K562 (cell line): ENCODE data around the gene LY6G6F. TPM values are rescaled to one million over a fixed set of nuclear protein-coding genes. Genes with fewer than 3 reads are reported as not detected.
A peak's percentile ranks its signal among the peaks of the same experiment; 100 is the strongest.

Source experiments
- ARID3A ChIP-seq: IDR thresholded peaks from 2 replicates; pipeline ENCODE4 v1.6.1; 2012; ENCODE audit warnings: low read depth, low read length, improper control_type of control experiment, borderline replicate concordance
- ARNT ChIP-seq, 2 experiments: fragments of 450-650 bp; IDR thresholded peaks; 2 replicates each; pipeline ENCODE4 v1.6.1; 2016; ENCODE audit warnings: mild to moderate bottlenecking in 1 of 2
- CBX8 ChIP-seq: fragments of 200-600 bp; sonication (generic); IDR thresholded peaks from 2 replicates; pipeline ENCODE4 v1.6.1; 2012; ENCODE audit warnings: borderline replicate concordance, mixed run types, low read depth, mild to moderate bottlenecking, moderate library complexity, mixed read lengths, low read length, control low read depth, inconsistent platforms; ENCODE audit not compliant: poor library complexity, severe bottlenecking; ENCODE audit errors: extremely low read depth
- DPF2 ChIP-seq: fragments of 450-650 bp; IDR thresholded peaks from 2 replicates; pipeline ENCODE4 v1.6.1; 2016
- E2F6 ChIP-seq, 2 experiments: IDR thresholded peaks; 2 replicates each; pipeline ENCODE4 v1.6.1; 2011; ENCODE audit warnings: borderline replicate concordance in 1 of 2, control low read depth in 1 of 2, low read depth in 1 of 2, low read length in 1 of 2, mild to moderate bottlenecking in 1 of 2, mixed read lengths in 1 of 2, moderate library complexity in 1 of 2; ENCODE audit not compliant: insufficient read depth in 1 of 2, insufficient read length in 1 of 2, poor library complexity in 1 of 2, severe bottlenecking in 1 of 2; ENCODE audit errors: extremely low read depth in 1 of 2
- MTA2 ChIP-seq: fragments of 450-650 bp; IDR thresholded peaks from 2 replicates; pipeline ENCODE4 v1.6.1; 2016; ENCODE audit warnings: low read depth
- POLR2AphosphoS5 ChIP-seq: IDR thresholded peaks from 2 replicates; pipeline ENCODE4 v1.6.1; 2011; ENCODE audit warnings: mild to moderate bottlenecking, low read depth, low read length, moderate library complexity; ENCODE audit not compliant: control insufficient read depth, insufficient read depth
- PREB ChIP-seq: sonication (generic); formaldehyde crosslinking; IDR thresholded peaks from 2 replicates; pipeline ENCODE4 v1.8.1; 2023; ENCODE audit warnings: mild to moderate bottlenecking, missing genetic modification reagents
- PTRF ChIP-seq: fragments of 450-650 bp; IDR thresholded peaks from 2 replicates; pipeline ENCODE4 v1.6.1; 2016; ENCODE audit warnings: mild to moderate bottlenecking, missing genetic modification characterization, missing compliant biosample characterization
- RBM15 ChIP-seq: fragments of 200-400 bp; formaldehyde crosslinking; IDR thresholded peaks from 2 replicates; pipeline ENCODE4 v1.6.1; 2018; ENCODE audit warnings: mild to moderate bottlenecking, low read length, moderate library complexity; ENCODE audit not compliant: insufficient read depth
- RFX5 ChIP-seq: IDR thresholded peaks from 2 replicates; pipeline ENCODE4 v1.6.1; 2011; ENCODE audit warnings: low read depth, mild to moderate bottlenecking, improper control_type of control experiment, low read length
- RHOXF2B ChIP-seq: fragments of 250-450 bp; sonication (Bioruptor Pico); conservative IDR thresholded peaks from 2 replicates; pipeline ENCODE4 v1.5.1; 2021
- SMARCA4 ChIP-seq: fragments of 450-650 bp; IDR thresholded peaks from 2 replicates; pipeline ENCODE4 v1.6.1; 2016
- SMARCC2 ChIP-seq: fragments of 450-650 bp; IDR thresholded peaks from 2 replicates; pipeline ENCODE4 v1.6.1; 2017; ENCODE audit warnings: antibody characterized with exemption, moderate library complexity, mild to moderate bottlenecking, low read depth
- SNIP1 ChIP-seq: fragments of 450-650 bp; IDR thresholded peaks from 2 replicates; pipeline ENCODE4 v1.7.1; 2017; ENCODE audit warnings: low read depth, mild to moderate bottlenecking
- SPI1 ChIP-seq: IDR thresholded peaks from 2 replicates; pipeline ENCODE4 v1.6.1; 2011; ENCODE audit warnings: low read depth, low read length, control low read depth, borderline replicate concordance
- SRSF9 ChIP-seq: fragments of 200-400 bp; formaldehyde crosslinking; IDR thresholded peaks from 2 replicates; pipeline ENCODE4 v1.6.1; 2017; ENCODE audit warnings: low read depth, low read length, borderline replicate concordance
- TEAD2 ChIP-seq: fragments of 450-650 bp; IDR thresholded peaks from 2 replicates; pipeline ENCODE4 v1.6.1; 2016; ENCODE audit warnings: missing genetic modification characterization, control low read depth, missing compliant biosample characterization
- UBTF ChIP-seq, 2 experiments: IDR thresholded peaks; 2 replicates each; pipeline ENCODE4 v1.6.1; 2012; ENCODE audit warnings: improper control_type of control experiment in 2 of 2, low read depth in 2 of 2, low read length in 2 of 2, borderline replicate concordance in 1 of 2
- ZNF780A ChIP-seq: fragments of 250-450 bp; sonication (Bioruptor Pico); IDR thresholded peaks from 2 replicates; pipeline ENCODE4 v1.5.0; 2021; ENCODE audit warnings: mild to moderate bottlenecking
- polyA plus RNA-seq, 8 experiments: library from polyadenylated mRNA; depleted of rRNA in 4 of 8; stranded (reverse) in 5 of 8; unstranded in 3 of 8; fragments of >200 nt; fragmentation: Nextera tagmentation in 2 of 8; fragmentation: Illumina TruSeq in 1 of 8; extraction: Ambion mirVana in 2 of 8; extraction: Trizol in 1 of 8; gene quantifications; 2 replicates each; pipeline versions ENCODE4 v1.2.1 to v1.2.3, GENCODE V29; 2011 to 2014; ENCODE audit warnings: inconsistent platforms in 1 of 8, missing spikeins in 1 of 8
- total RNA-seq, 7 experiments: library from RNA; depleted of rRNA in 6 of 7; stranded (reverse); fragments of >200 nt in 6 of 7; fragmentation: Illumina TruSeq in 2 of 7; extraction: Trizol in 2 of 7; gene quantifications; 2 replicates each; pipeline versions ENCODE4 v1.2.1 to v1.2.3, GENCODE V29; 2011 to 2021; ENCODE audit warnings: low replicate concordance in 1 of 7

Gene LY6G6F
- total and polyA plus RNA-seq, 9 of the 15 experiments (the other 6 are each of a cell fraction or from before 2014, with no cell fraction given), result 0.14 to 0.50 (median 0.28) TPM; not detected in 2

GRCh38 chr6:31686483-31686882 is 20.2 kb upstream of the LY6G6F start (continued):
- TF ChIP-seq ARID3A (no peak), CBX8 (no peak), RBM15 (no peak), RFX5 (no peak), PTRF (no peak), DPF2 (peak; percentile 87), E2F6 (IDR thresholded peaks at IDR 0.05; ENCODE audit: borderline replicate concordance in 1 of 2, extremely low read depth in 1 of 2, insufficient read depth in 1 of 2, insufficient read length in 1 of 2, low read depth in 1 of 2, low read length in 1 of 2, poor library complexity in 1 of 2, severe bottlenecking in 1 of 2) (peak in 1 of 2 experiments; percentile 10), ARNT (IDR thresholded peaks at IDR 0.05) (no peak), MTA2 (peak; percentile 60), SRSF9 (no peak), SMARCC2 (no peak; the same call in 1 of the 2 replicates), SPI1 (no peak), SMARCA4 (peak; percentile 66), TEAD2 (tag) (no peak), SNIP1 (no peak), RHOXF2B (CRISPR knock-in tag) (no peak), UBTF (IDR thresholded peaks at IDR 0.05; ENCODE audit: borderline replicate concordance in 1 of 2, low read depth in 2 of 2, low read length in 2 of 2) (no peak), POLR2AphosphoS5 (peak; percentile 76; the same call in 1 of the 2 replicates), PREB (CRISPR knock-in tag) (no peak), ZNF780A (no peak)
